ENCODE measurements around the gene RBM19.

The RBM19 gene

GRCh38 chr12:113850309-113851056 is 115.6 kb downstream of the RBM19 start:
- no peak for DNase-seq

GRCh38 chr12:113847856-113848255 is 118.3 kb downstream of the RBM19 start:
- no peak for DNase-seq

GRCh38 chr12:113846883-113847755 is 119.0 kb downstream of the RBM19 start:
- DNase-seq = no peak

DNA sequence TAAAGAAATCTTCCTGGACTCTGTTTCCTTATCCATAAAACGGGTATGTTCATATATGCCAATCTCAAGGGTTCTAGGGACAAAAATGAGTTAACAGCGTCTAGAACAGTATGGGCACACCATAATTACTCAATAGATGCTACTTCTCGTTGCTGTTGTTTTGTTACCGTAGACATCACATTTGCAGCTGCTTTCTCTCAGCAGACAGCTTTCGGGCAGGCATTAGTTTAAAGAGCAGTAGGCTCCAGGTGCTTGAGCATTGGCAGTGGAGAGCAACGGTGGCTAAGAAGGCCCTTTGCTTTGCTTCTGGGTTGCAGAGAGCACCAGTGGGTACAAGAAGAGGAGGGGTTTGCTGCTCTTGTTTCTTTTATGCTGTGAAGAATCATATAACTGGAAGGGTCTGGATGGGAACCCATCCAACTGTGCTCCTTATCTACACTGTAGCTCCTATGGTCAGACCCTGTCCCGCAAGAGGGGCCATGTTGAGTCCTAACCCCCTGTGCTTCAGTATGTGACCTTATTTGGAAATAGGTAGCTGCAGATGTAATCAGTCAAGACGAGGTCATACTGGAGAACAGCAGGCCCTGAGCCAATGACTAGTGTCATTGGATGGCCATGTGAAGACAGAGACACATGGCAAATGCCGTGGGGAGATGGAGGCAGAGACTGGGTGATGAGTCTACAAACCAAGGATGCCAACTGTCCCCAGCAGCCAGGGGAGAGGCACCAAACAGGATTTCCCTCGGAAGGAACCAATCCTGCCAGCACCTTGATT is 120.0 kb downstream of the RBM19 start:
- no peak for DNase-seq

DNA sequence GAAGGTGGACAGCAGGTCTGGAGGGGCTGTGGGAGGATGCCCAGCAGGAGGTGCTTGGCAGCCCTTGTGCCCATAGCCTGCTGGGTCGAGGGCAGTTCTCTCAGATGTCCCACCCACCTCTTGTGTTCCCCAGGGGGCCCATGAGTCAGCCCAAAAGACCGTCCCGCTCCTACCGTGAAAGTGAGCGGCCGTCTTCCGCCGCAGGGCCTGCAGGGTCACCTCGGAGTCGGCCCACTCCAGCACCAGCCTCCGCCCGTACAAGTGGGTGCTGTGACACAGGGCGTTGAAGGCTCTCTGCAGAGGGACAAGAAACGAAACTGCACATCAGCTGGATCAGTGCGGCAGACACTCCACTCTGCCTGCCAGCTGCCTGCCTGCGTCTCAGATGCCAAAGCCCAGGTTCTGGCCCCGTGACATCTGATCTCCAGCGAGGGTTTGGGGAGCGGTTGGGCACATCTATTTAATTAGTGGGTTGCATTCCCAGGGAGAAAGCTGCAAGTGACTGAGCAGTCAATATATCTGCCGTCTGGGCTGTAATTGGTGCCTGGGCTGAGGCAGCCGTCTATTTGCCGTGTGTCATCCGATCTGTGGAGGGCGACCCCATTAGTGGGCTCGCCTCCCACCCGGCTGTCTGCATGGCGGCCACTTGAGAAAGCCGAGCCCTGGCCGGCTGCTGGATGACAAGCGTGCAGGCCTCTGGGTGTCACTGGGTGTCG is 121.5 kb downstream of the RBM19 start:
- no peak for DNase-seq

DNA sequence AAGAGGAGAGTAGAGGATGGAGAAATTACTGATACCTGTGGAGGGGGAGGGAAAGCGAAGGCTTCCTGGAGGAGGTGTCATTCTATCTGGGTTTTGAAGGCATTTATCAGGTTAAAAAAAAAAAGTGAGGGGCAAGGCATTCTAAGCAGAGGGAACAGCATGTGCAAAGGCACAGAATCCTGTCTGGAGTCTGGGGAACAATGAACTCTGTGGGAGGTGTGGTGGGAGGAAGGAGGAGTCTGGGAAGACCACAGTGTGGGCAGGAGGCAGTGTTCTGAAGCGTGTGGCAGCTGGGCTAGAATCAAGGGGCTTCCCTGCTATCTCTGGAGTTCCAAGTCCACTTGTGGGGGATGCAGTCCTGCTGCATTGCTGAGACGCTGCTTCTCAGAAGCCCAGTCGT is 123.4 kb downstream of the RBM19 start:
- DNase-seq = no peak

- no peak for DNase-seq
Observed at GRCh38 chr12:113841786-113842185, 124.3 kb downstream of the RBM19 start.

DNA sequence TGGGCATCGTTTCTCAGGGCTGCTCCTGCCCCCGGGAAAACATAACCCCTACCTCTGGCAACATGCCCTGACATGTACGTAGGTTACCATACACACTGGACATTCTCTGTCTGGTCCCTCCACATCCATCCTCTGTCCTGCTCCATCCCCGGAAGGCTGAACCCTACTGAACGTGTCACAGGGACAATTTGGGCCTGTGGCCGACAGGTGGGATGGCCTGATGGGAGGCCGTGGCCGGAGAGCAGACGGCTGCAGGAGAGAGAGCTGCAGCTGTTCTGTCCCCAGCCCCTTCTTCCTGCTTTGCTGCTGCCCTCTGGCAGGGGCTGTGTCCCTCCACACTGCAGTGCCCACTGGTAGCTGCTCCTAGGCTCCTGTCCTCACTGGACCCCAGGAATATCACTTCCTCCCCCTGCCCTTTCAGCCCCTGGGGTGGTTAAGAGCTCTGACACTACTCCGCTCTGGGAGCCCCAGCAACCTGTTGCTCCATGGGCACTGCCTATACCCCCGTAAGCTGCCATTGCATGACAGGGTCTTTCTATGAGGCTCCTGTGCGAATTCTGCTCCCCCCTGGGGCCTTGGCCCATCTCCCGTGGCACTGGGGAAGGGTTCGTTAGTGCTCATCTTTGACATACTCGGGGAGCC is 125.6 kb downstream of the RBM19 start:
- no peak for DNase-seq

- no peak for DNase-seq
Observed at GRCh38 chr12:113838896-113839295, 127.2 kb downstream of the RBM19 start.

DNA sequence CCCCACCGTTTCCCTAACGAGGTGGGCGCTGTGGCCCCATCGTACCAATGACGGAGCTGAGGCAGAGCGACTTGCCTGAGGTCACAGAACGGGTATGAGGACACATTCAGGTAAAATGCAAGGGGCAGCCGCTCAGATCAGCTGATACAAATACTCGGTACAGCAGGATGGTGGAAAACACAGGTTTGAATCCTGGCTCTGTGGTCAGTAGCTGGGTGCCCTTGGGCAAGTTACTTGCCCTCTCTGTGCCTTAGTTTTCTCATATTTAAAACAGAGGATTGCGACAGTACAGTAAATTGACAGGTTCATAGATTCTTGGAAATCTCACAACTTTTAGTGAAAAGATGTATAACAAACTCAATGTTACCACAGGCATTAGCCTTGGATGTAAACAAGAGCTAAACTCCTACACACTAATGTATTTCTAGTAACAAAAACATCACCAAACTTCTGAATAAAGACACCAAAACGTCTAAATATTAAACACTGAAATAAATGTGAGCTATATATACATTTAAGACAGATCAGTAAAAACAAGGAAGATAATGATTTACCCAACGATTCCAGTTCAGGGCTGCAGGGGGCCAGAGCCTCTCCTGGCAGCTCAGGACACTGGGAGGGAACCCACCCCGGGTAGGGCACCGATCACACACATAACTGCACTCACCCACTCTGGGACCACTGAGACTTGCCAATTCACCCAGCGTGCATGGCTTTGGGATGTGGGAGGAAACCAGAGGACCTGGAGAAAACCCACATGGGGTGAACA is 128.4 kb downstream of the RBM19 start:
- no peak for DNase-seq

- no peak for DNase-seq
Observed at GRCh38 chr12:113837084-113837483, 129.0 kb downstream of the RBM19 start.

- no peak for DNase-seq
Observed at GRCh38 chr12:113835896-113836295, 130.2 kb downstream of the RBM19 start.

DNA sequence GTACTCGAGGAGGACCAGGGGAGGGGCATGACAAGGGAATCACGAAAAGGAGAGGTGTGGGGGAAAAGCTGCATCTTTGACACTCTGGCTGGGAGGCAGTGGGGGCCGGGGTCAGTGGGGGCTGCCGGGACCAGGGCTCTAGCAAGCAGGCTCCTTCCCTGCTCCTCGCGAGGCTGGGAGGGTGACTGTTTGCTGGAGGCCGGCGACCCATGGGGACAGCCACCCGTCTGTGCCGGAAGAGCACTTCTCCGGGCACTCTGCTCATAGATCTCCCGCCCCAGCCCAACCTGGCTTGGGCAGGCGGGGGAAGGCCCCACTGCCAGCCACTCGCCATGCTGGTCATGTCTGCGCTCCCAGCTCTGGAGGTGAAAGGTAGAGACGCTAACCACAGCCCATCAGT is 130.7 kb downstream of the RBM19 start:
- DNase-seq = no peak

DNA sequence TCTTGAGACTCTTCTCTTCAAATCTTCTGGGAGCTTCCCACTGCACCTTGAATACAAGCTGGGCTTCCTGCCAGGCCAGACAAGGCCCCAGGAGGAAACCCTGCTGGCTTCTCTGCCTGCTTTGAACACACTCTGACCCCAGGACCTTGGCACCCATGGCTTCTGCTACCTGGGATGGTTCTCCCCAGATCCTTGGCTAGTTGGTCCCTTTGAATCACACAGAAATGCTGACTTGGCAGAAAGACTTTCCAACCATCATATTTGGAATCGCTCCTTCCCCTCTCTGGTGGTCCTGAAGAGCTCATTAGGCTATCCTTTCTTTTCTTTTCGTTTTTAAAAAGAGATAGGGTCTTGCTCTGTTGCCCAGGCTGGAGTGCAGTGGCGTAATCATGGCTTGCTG is 132.7 kb downstream of the RBM19 start:
- DNase-seq = no peak

DNA sequence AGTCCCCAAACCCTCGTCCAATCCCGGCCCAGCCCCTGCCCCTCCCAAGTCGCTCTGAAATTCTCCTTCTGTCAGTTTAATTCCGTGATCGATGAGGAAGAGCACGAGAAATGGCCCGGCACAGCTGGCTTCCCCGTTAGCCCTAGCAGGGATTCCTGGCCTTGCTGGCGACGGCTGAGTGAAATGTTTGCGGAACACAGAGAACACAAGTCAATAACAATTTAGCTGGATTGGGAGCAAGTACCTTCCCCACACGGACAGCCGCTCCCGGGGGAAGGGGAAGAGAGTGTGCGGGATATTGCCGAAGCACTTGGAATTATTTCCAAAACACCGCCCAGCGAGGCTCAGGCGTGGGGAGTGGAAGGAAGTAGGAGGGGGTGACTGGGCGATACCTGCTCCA is 134.6 kb downstream of the RBM19 start:
- DNase-seq = no peak

- peak; percentile 65 for DNase-seq
Observed at GRCh38 chr12:113831016-113831415, 135.1 kb downstream of the RBM19 start.

- no peak for DNase-seq
Observed at GRCh38 chr12:113829212-113829611, 136.9 kb downstream of the RBM19 start.

GRCh38 chr12:113827539-113828114 is 138.5 kb downstream of the RBM19 start:
- DNase-seq = no peak

- DNase-seq = no peak
Observed at GRCh38 chr12:113826805-113827538, 139.2 kb downstream of the RBM19 start.

- DNase-seq = no peak
Observed at GRCh38 chr12:113825705-113826104, 140.4 kb downstream of the RBM19 start.

Measured in kidney glomerular epithelial cell (primary cell).